K562 (cell line): ENCODE measurements around the gene DIAPH3. TPM values are rescaled to one million over a fixed set of nuclear protein-coding genes. Genes with fewer than 3 reads are reported as not detected.

Experiments used
- ATAC-seq: fragments of 200-7000 bp; cut with Tn5 transposase; 3 replicates; pipeline ENCODE4 v1.9.1; 2020; ENCODE audit warnings: moderate library complexity
- BruUV-seq: library from RNA; stranded (reverse); fragments of 400-500 nt; replicated peaks from 2 replicates; lab custom pipeline; 2021; lab: Mats Ljungman, UMichigan
- CTCF ChIA-PET: fragments of 300-600 bp; formaldehyde crosslinking; extraction: SDS; loops from one replicate; lab custom pipeline; 2021; ENCODE audit warnings: low intra/inter-chr PET ratio; lab: Yijun Ruan, JAX
- POLR2A ChIA-PET: fragments of 300-600, 350-650 bp; sonication (Branson Sonifier 250); formaldehyde crosslinking; extraction: SDS; loops from one replicate; lab custom pipeline; 2021; ENCODE audit warnings: antibody characterized with exemption, inconsistent platforms; lab: Yijun Ruan, JAX
- DNase-seq, 4 experiments: peaks; one replicate each; pipeline versions ENCODE4 v3.0.0 to v3.0.0-alpha.2; 2011 to 2018; ENCODE audit warnings: low spot score in 3 of 4, mixed read lengths in 3 of 4; ENCODE audit errors: extremely low read depth in 1 of 4
- FAIRE-seq: peaks from 2 replicates; lab custom pipeline; 2011; peaks lifted over from hg19 to GRCh38; lab: Jason Lieb, UNC
- H2AFZ ChIP-seq: 2 replicates; pipeline ENCODE4 v1.6.0; 2011; ENCODE audit warnings: low read depth, low read length, control low read depth, inconsistent platforms
- H3K27ac ChIP-seq: fragments of 200-600 bp; 3 replicates; pipeline ENCODE4 v1.8.0; 2011; ENCODE audit warnings: low read depth, mild to moderate bottlenecking, control low read depth, inconsistent platforms, low read length, moderate library complexity, mixed read lengths; ENCODE audit errors: extremely low read depth
- H3K27me3 ChIP-seq, 2 experiments: fragments of 300-600 bp in 1 of 2; 2 replicates in 1 of 2; 3 replicates in 1 of 2; pipeline versions ENCODE4 v1.6.0 to v1.8.0; 2011; ENCODE audit warnings: inconsistent platforms in 2 of 2, low read length in 2 of 2, mild to moderate bottlenecking in 1 of 2, mixed read lengths in 1 of 2, moderate library complexity in 1 of 2; ENCODE audit not compliant: control insufficient read depth in 2 of 2, insufficient read depth in 2 of 2
- H3K36me3 ChIP-seq: fragments of 300-600 bp; 3 replicates; pipeline ENCODE4 v1.8.0; 2011; ENCODE audit warnings: mild to moderate bottlenecking, low read length, inconsistent platforms; ENCODE audit not compliant: control insufficient read depth, insufficient read depth
- H3K4me1 ChIP-seq, 2 experiments: fragments of 200-600 bp in 1 of 2; replicated peaks in 1 of 2; 2 replicates in 1 of 2; 3 replicates in 1 of 2; pipeline versions ENCODE4 v1.5.1 to v1.8.0; 2011; ENCODE audit warnings: inconsistent platforms in 2 of 2, low read length in 2 of 2, mild to moderate bottlenecking in 1 of 2, mixed read lengths in 1 of 2, moderate library complexity in 1 of 2; ENCODE audit not compliant: control insufficient read depth in 2 of 2, insufficient read depth in 2 of 2
- H3K4me2 ChIP-seq: 2 replicates; pipeline ENCODE4 v1.6.1; 2011; ENCODE audit warnings: low read length, control low read depth, inconsistent platforms, mixed read lengths; ENCODE audit not compliant: insufficient read depth
- H3K4me3 ChIP-seq: fragments of 200-600 bp; sonication (generic), shearing (Covaris generic); 2 replicates; pipeline ENCODE4 v1.5.1; 2016; ENCODE audit warnings: control low read depth, inconsistent platforms
- H3K79me2 ChIP-seq: fragments of 200-600 bp; 3 replicates; pipeline ENCODE4 v1.8.0; 2011; ENCODE audit warnings: low read length, inconsistent platforms; ENCODE audit not compliant: control insufficient read depth, insufficient read depth
- H3K9ac ChIP-seq, 2 experiments: 2 replicates each; pipeline versions ENCODE4 v1.6.0 to v1.6.1; 2011; ENCODE audit warnings: low read depth in 2 of 2, low read length in 2 of 2, control low read depth in 1 of 2, inconsistent platforms in 1 of 2, mild to moderate bottlenecking in 1 of 2, mixed read lengths in 1 of 2; ENCODE audit not compliant: insufficient read depth in 1 of 2
- H3K9me1 ChIP-seq: one replicate; pipeline ENCODE4 v1.6.0; 2011; ENCODE audit warnings: inconsistent platforms, mild to moderate bottlenecking, low read length, moderate library complexity; ENCODE audit not compliant: control insufficient read depth, insufficient read depth
- H3K9me3 ChIP-seq: replicated peaks from 2 replicates; pipeline ENCODE4 v1.5.1; 2011; ENCODE audit warnings: low read depth, low read length, inconsistent platforms; ENCODE audit not compliant: control insufficient read depth, insufficient read depth
- H4K20me1 ChIP-seq: replicated peaks from 2 replicates; pipeline ENCODE4 v1.6.1; 2011; ENCODE audit warnings: low read length, inconsistent platforms, mixed read lengths; ENCODE audit not compliant: control insufficient read depth, insufficient read depth
- E2F3 ChIP-seq: fragments of 250-450 bp; sonication (Bioruptor Pico); IDR thresholded peaks from 2 replicates; pipeline ENCODE4 v1.4.0; 2020; ENCODE audit warnings: mild to moderate bottlenecking
- FUS ChIP-seq: fragments of 200-400 bp; formaldehyde crosslinking; optimal IDR thresholded peaks from 2 replicates; pipeline ENCODE3; 2017; ENCODE audit warnings: low read depth, low read length
- HCFC1 ChIP-seq: IDR thresholded peaks from 2 replicates; pipeline ENCODE4 v1.6.1; 2012; ENCODE audit warnings: low read depth, low read length, improper control_type of control experiment
- JUND ChIP-seq, 2 experiments: IDR thresholded peaks; 2 replicates in 1 of 2; 3 replicates in 1 of 2; pipeline ENCODE4 v1.6.1; 2011; ENCODE audit warnings: borderline replicate concordance in 2 of 2, low read depth in 2 of 2, low read length in 2 of 2, improper control_type of control experiment in 1 of 2, missing biosample characterization in 1 of 2, missing genetic modification characterization in 1 of 2, missing genetic modification reagents in 1 of 2
- KLF16 ChIP-seq: IDR thresholded peaks from 2 replicates; pipeline ENCODE4 v1.6.1; 2016; ENCODE audit warnings: antibody characterized with exemption
- KLF6 ChIP-seq: fragments of 250-450 bp; sonication (Bioruptor Pico); IDR thresholded peaks from 2 replicates; pipeline ENCODE4 v1.4.0; 2020; ENCODE audit warnings: mild to moderate bottlenecking, moderate library complexity, borderline replicate concordance
- NR3C1 ChIP-seq: sonication (generic); formaldehyde crosslinking; IDR thresholded peaks from 2 replicates; pipeline ENCODE4 v1.8.1; 2022; ENCODE audit warnings: missing genetic modification reagents
- POLR2AphosphoS2 ChIP-seq: IDR thresholded peaks from 2 replicates; pipeline ENCODE4 v1.6.1; 2012; ENCODE audit warnings: low read length, improper control_type of control experiment
- VEZF1 ChIP-seq: fragments of 200-800 bp; sonication (Bioruptor generic); IDR thresholded peaks from 2 replicates; pipeline ENCODE4 v1.6.1; 2017; ENCODE audit warnings: missing genetic modification characterization, missing compliant biosample characterization
- ZNF263 ChIP-seq: sonication (generic); formaldehyde crosslinking; IDR thresholded peaks from 2 replicates; pipeline ENCODE4 v1.8.0; 2022; ENCODE audit warnings: mild to moderate bottlenecking, missing genetic modification reagents, borderline replicate concordance
- ZNF644 ChIP-seq: fragments of 200-800 bp; sonication (Bioruptor generic); IDR thresholded peaks from 2 replicates; pipeline ENCODE4 v1.6.1; 2016; ENCODE audit warnings: low read depth, missing genetic modification characterization, missing compliant biosample characterization
- ZNF696 ChIP-seq: fragments of 250-450 bp; sonication (Bioruptor Pico); conservative IDR thresholded peaks from 2 replicates; pipeline ENCODE4 v1.4.0; 2020; ENCODE audit warnings: mild to moderate bottlenecking, moderate library complexity
- ZNF830 ChIP-seq: fragments of 250-450 bp; sonication (Bioruptor Pico); IDR thresholded peaks from 2 replicates; pipeline ENCODE4 v1.5.0; 2021; ENCODE audit warnings: mild to moderate bottlenecking
- WGBS: fragments of 100-300 bp; shearing (Covaris generic); methylation state at CpG from one replicate; pipeline ENCODE4 v1.1.6; 2016; ENCODE audit warnings: low coverage, mixed read lengths; ENCODE audit not compliant: insufficient coverage; ENCODE audit errors: missing lambda C conversion rate; 5-methylcytosine and 5-hydroxymethylcytosine counted together
- in situ Hi-C: fragments of 300-500 bp; cut with MboI; formaldehyde crosslinking; loops from 4 replicates; pipeline ENCODE4 v1.15.0; 2018; ENCODE audit warnings: inconsistent platforms, mixed read lengths
- intact Hi-C: fragments of 100-400 bp; cut with micrococcal nuclease; formaldehyde crosslinking; loops from 2 replicates; pipeline ENCODE4 v1.14.2; 2022
- polyA plus RNA-seq, 8 experiments: library from polyadenylated mRNA; depleted of rRNA in 4 of 8; stranded (reverse) in 5 of 8; unstranded in 3 of 8; fragments of >200 nt; fragmentation: Nextera tagmentation in 2 of 8; fragmentation: Illumina TruSeq in 1 of 8; extraction: Ambion mirVana in 2 of 8; extraction: Trizol in 1 of 8; gene quantifications; 2 replicates each; pipeline versions ENCODE4 v1.2.1 to v1.2.3, GENCODE V29; 2011 to 2014; ENCODE audit warnings: inconsistent platforms in 1 of 8, missing spikeins in 1 of 8
- total RNA-seq, 7 experiments: library from RNA; depleted of rRNA in 6 of 7; stranded (reverse); fragments of >200 nt in 6 of 7; fragmentation: Illumina TruSeq in 2 of 7; extraction: Trizol in 2 of 7; gene quantifications; 2 replicates each; pipeline versions ENCODE4 v1.2.1 to v1.2.3, GENCODE V29; 2011 to 2021; ENCODE audit warnings: low replicate concordance in 1 of 7
- TF ChIP-seq, protein P1 (sequence below): fragments of 250-450 bp; sonication (Bioruptor Pico); IDR thresholded peaks from 2 replicates; pipeline ENCODE4 v1.9.0; 2021; ENCODE audit warnings: mild to moderate bottlenecking
- TF ChIP-seq, protein P2 (sequence below): fragments of 450-650 bp; formaldehyde crosslinking; IDR thresholded peaks from 2 replicates; pipeline ENCODE4 v1.4.0; 2020; ENCODE audit warnings: mild to moderate bottlenecking, moderate library complexity

DIAPH3 gene
- total and polyA plus RNA-seq, 9 of the 15 experiments (the other 6 are each of a cell fraction or from before 2014, with no cell fraction given), result 9.0 to 18.7 (median 14.7) TPM

DNA sequence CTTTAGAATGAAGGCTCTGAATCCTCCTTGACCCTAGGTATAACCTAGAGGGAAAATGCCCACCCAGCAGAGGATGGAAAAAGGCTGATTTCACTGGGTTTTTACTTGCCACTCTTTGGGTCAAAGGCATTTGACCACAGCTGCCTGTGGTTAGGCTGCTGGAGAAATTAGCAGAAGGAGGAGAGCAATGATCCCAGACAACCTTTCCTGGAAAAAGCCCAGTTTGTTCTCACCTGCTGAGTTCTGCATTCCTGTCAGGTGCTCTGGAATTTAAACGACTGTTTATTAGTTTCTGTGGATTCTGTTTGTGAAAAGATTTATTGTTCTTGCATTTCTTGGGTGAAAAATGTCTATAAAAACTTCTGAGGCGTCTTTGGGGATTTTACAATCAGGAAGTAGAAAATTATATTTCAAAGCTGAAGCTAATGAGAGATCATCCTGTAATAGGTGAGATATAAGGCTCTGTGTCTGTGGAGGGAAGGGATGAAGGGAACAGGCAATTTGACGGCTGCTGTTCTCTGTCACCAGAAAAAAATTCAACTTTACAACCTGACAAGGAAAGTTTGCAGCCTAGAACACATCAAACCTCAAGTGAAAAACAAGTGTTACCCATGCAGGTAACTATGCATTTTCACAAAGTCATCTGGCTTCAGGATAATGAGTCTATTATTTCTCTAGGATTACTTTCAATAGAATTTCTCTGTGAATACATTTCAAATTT lies 519.7 kb downstream of the DIAPH3 start (continued):
- TF ChIP-seq KLF6 (CRISPR knock-in tag) (no peak), JUND (IDR thresholded peaks at IDR 0.05; ENCODE audit: borderline replicate concordance, low read depth, low read length) (no peak), JUND (tag; IDR thresholded peaks at IDR 0.05; ENCODE audit: borderline replicate concordance, low read depth, low read length) (no peak), HCFC1 (no peak), POLR2AphosphoS2 (no peak), ZNF830 (CRISPR knock-in tag) (no peak), ZNF263 (CRISPR knock-in tag) (no peak), E2F3 (CRISPR knock-in tag) (no peak)
- TF ChIP-seq, all 486 proteins: peak for 0

DNA sequence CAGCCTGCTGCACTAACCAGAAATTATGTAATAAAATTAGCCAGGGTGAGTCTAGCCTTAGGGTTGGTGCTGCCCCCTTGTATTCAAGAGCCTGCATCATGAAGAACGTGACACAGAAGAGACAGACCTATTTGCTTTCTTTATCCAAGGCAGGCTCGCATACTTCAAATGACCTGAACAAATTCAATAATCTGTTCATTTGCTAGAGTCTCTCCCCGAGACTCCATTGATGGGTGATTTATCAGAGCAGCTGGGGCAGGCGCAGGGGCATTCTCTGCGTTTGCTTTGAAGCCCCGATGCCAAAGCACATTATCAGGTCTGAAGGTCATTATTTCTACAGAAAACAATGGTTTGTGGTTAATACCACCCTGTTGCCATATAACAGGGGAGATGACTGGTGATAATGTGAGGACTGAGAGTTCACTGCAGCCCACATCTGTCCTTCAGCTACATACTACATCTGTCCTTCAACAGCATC lies 520.3 kb downstream of the DIAPH3 start:
- H4K20me1 ChIP-seq, result no peaks in the 10 kb centered on the region
- DNase-seq (no peak), FAIRE-seq (no peak), ATAC-seq (no peak)
- H3K9ac ChIP-seq, result no peak overlapping the region
- no peak overlapping the region for H3K4me3 ChIP-seq
- WGBS, result 0% methylated on average over 6 of the region's 6 CpGs
- no peaks in the 10 kb centered on the region for H3K9me1 ChIP-seq
- ChIA-PET POLR2A (no interaction called here), CTCF (no interaction called here)
- in situ Hi-C loops, result no loop called here
- no peaks in the 10 kb centered on the region for H3K79me2 ChIP-seq
- H3K9me3 ChIP-seq, result no peaks in the 10 kb centered on the region
- BruUV-seq, result no TSS peak
- no peaks in the 10 kb centered on the region for H3K36me3 ChIP-seq
- no peaks in the 10 kb centered on the region for H3K4me1 ChIP-seq
- H2AFZ ChIP-seq, result no peak overlapping the region
- no peaks in the 10 kb centered on the region for H3K27me3 ChIP-seq
- H3K27ac ChIP-seq, result no peak overlapping the region
- H3K4me2 ChIP-seq, result no peak overlapping the region
- intact Hi-C loops, result no loop called here
- no peak for TF ChIP-seq ZNF644 (tag)
- TF ChIP-seq VEZF1 (CRISPR knock-in tag), result no peak
- TF ChIP-seq, protein P1, sequence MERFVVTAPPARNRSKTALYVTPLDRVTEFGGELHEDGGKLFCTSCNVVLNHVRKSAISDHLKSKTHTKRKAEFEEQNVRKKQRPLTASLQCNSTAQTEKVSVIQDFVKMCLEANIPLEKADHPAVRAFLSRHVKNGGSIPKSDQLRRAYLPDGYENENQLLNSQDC (CRISPR knock-in tag), result no peak
- no peak for TF ChIP-seq NR3C1
- TF ChIP-seq, protein P2, sequence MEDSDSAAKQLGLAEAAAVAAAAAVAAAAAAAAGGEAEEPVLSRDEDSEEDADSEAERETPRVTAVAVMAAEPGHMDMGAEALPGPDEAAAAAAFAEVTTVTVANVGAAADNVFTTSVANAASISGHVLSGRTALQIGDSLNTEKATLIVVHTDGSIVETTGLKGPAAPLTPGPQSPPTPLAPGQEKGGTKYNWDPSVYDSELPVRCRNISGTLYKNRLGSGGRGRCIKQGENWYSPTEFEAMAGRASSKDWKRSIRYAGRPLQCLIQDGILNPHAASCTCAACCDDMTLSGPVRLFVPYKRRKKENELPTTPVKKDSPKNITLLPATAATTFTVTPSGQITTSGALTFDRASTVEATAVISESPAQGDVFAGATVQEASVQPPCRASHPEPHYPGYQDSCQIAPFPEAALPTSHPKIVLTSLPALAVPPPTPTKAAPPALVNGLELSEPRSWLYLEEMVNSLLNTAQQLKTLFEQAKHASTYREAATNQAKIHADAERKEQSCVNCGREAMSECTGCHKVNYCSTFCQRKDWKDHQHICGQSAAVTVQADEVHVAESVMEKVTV (CRISPR knock-in tag), result no peak
- no peak for TF ChIP-seq ZNF696 (CRISPR knock-in tag)
- no peak for TF ChIP-seq KLF16
- no peak for TF ChIP-seq FUS
